NB4 (cell line): Measurements from ENCODE around the gene DPYSL4.

Experiments
- DNase-seq: peaks from one replicate; pipeline ENCODE4 v3.0.0; 2010; ENCODE audit warnings: low read depth
- H3K4me3 ChIP-seq: one replicate; pipeline ENCODE4 v1.5.1; 2011; ENCODE audit warnings: mild to moderate bottlenecking, low read depth, low read length, moderate library complexity
- CTCF ChIP-seq: IDR thresholded peaks from one replicate; pipeline ENCODE4 v1.5.1; 2012; ENCODE audit warnings: low read depth, low read length
- MAX ChIP-seq: IDR thresholded peaks from 2 replicates; pipeline ENCODE4 v1.6.1; 2011; ENCODE audit warnings: low read depth, low read length
- MYC ChIP-seq: IDR thresholded peaks from 2 replicates; pipeline ENCODE4 v1.6.1; 2011; ENCODE audit warnings: low read depth, low read length
- POLR2A ChIP-seq: IDR thresholded peaks from 2 replicates; pipeline ENCODE4 v1.6.1; 2011; ENCODE audit warnings: mild to moderate bottlenecking; ENCODE audit not compliant: insufficient read length; ENCODE audit errors: extremely low read depth

Gene DPYSL4

DNA sequence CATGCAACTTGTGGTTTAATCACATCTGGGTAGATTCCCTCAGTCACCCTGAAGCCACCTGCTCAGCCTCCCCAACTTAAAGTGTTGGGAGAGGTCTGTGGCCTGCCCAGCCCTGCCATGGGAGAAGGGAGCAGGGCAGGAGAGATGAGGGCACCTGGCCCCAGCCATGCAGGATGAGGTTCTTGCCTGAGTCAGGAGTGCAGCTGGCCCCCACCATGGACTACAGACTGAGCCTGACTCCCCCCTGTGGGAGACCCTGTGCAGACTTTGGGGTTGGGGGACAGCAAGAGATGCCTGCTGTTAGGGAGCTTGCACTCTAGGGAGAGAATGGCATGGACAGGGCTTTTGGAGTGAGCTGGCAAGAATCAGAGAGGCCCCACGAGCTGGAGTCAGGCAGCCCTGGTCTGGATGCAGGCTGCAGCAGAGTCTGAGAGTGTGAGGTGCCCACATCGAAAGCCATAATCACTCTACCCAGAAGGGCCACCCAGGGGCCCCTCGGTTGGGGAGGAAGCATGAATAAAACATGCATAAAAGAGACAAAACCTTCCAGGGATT lies 34.7 kb upstream of the DPYSL4 start:
- no peak for TF ChIP-seq MYC
- TF ChIP-seq POLR2A, result no peak
- TF ChIP-seq MAX, result no peak
- TF ChIP-seq CTCF, result no peak
- no peak for DNase-seq
- no peak overlapping the region for H3K4me3 ChIP-seq

- H3K4me3 ChIP-seq, result no peak overlapping the region
- DNase-seq, result no peak
- TF ChIP-seq CTCF (no peak), POLR2A (no peak), MAX (no peak), MYC (no peak)
These were observed 33.7 kb upstream of the DPYSL4 start for GRCh38 chr10:132152896-132153580.

DNA sequence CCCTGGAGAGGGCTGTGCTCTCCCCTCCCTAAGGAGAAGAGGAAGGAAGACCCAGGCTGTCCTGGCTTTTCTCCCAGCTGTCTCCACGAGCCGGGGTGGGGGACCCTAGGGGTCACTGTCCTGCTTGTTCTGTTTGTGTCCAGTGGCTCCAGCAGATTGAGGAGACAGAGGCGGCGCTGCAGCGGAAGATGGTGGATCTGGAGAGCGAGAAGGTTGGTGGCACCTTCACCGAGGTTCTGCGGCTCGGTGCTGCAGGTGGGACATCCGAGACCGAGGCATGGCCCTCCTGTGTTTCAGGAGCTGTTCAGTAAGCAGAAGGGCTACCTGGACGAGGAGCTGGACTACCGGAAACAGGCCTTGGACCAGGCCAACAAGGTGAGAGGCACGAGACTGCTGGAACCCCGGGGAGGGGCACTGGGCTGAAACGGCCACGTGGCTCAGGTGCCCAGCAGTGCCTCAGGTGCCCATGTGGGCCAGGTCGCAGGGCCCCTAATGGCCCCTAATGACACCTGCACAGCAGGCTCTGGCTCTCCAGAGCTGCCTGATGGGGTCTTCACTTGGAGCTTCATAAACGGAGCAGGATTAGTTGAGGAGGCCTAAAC lies 33.0 kb upstream of the DPYSL4 start:
- no peak overlapping the region for H3K4me3 ChIP-seq
- DNase-seq, result no peak
- TF ChIP-seq CTCF (no peak), MYC (no peak), POLR2A (no peak), MAX (no peak)

- DNase-seq, result no peak
- H3K4me3 ChIP-seq, result no peak overlapping the region
- TF ChIP-seq MAX (no peak), MYC (no peak), POLR2A (no peak), CTCF (no peak)
These were observed 32.3 kb upstream of the DPYSL4 start for GRCh38 chr10:132154440-132154839.

- TF ChIP-seq MAX (no peak), MYC (no peak), POLR2A (no peak), CTCF (no peak)
- no peak for DNase-seq
These were observed 31.8 kb upstream of the DPYSL4 start for GRCh38 chr10:132154931-132155330.

More at GRCh38 chr10:132154931-132155330, 31.8 kb upstream of the DPYSL4 start:
- H3K4me3 ChIP-seq, result no peak overlapping the region
